GM12878 (cell line): ENCODE data around the gene PTK7. TPM values are rescaled to one million over a fixed set of nuclear protein-coding genes. Genes with fewer than 3 reads are reported as not detected.

Experiments used
- CEBPZ ChIP-seq: fragments of 150-350 bp; IDR thresholded peaks from 2 replicates; pipeline ENCODE4 v1.6.1; 2016; ENCODE audit warnings: low read depth, low read length
- CHD4 ChIP-seq: fragments of 200-600 bp; sonication (generic); IDR thresholded peaks from 2 replicates; pipeline ENCODE4 v1.6.1; 2016; ENCODE audit warnings: mild to moderate bottlenecking
- KLF5 ChIP-seq: fragments of 450-650 bp; IDR thresholded peaks from 2 replicates; pipeline ENCODE4 v1.6.1; 2014; ENCODE audit warnings: mild to moderate bottlenecking; ENCODE audit not compliant: partially characterized antibody
- NFYB ChIP-seq: IDR thresholded peaks from 2 replicates; pipeline ENCODE4 v1.6.1; 2011; ENCODE audit warnings: low read depth, mild to moderate bottlenecking, low read length, improper control_type of control experiment, moderate library complexity; ENCODE audit not compliant: insufficient read depth
- RB1 ChIP-seq: fragments of 450-650 bp; formaldehyde crosslinking; IDR thresholded peaks from 2 replicates; pipeline ENCODE4 v1.6.1; 2017; ENCODE audit warnings: mild to moderate bottlenecking, borderline replicate concordance
- WRNIP1 ChIP-seq: IDR thresholded peaks from 2 replicates; pipeline ENCODE4 v1.6.1; 2011; ENCODE audit warnings: low read depth, low read length, improper control_type of control experiment, borderline replicate concordance
- ZBTB11 ChIP-seq: fragments of 450-650 bp; formaldehyde crosslinking; IDR thresholded peaks from 2 replicates; pipeline ENCODE4 v1.5.0; 2022; ENCODE audit warnings: mild to moderate bottlenecking, missing genetic modification characterization
- ZNF217 ChIP-seq: fragments of 450-650 bp; IDR thresholded peaks from 2 replicates; pipeline ENCODE4 v1.6.1; 2017; ENCODE audit warnings: antibody characterized with exemption, mild to moderate bottlenecking
- ZNF384 ChIP-seq: IDR thresholded peaks from 2 replicates; pipeline ENCODE4 v1.6.1; 2012; ENCODE audit warnings: low read depth, mild to moderate bottlenecking, low read length, improper control_type of control experiment, borderline replicate concordance
- polyA plus RNA-seq, 11 experiments: library from polyadenylated mRNA; depleted of rRNA in 4 of 11; unstranded in 6 of 11; stranded (reverse) in 5 of 11; fragments of >200 nt; fragmentation: Nextera tagmentation in 4 of 11; fragmentation: Illumina TruSeq in 1 of 11; extraction: Ambion mirVana in 4 of 11; extraction: Trizol in 1 of 11; gene quantifications; 1 replicate in 1 of 11; 2 replicates in 10 of 11; pipeline versions ENCODE4 v1.2.1 to v1.2.3, GENCODE V29; 2011 to 2016; ENCODE audit warnings: inconsistent platforms in 2 of 11, missing spikeins in 2 of 11, low read depth in 1 of 11
- total RNA-seq, 4 experiments: library from RNA; depleted of rRNA in 3 of 4; stranded (reverse); fragments of >200 nt in 3 of 4; fragmentation: Illumina TruSeq in 1 of 4; extraction: Trizol in 1 of 4; gene quantifications; 2 replicates each; pipeline versions ENCODE4 v1.2.1 to v1.2.3, GENCODE V29; 2013 to 2021

The PTK7 gene
- total and polyA plus RNA-seq, 10 of the 15 experiments (the other 5 are each of a cell fraction or from before 2014, with no cell fraction given) = 0.18 to 14.4 (median 3.3) TPM; not detected in 1

- no peak for TF ChIP-seq ZBTB11 (CRISPR knock-in tag)
- no peak for TF ChIP-seq ZNF217
- no peak for TF ChIP-seq ZNF384
- TF ChIP-seq NFYB = no peak
- no peak for TF ChIP-seq KLF5
- TF ChIP-seq RB1 = no peak
- TF ChIP-seq CHD4 = no peak
- no peak for TF ChIP-seq WRNIP1
- no peak for TF ChIP-seq CEBPZ
Measured at GRCh38 chr6:43026365-43026764, 49.7 kb upstream of the PTK7 start (continued).
